H4 (cell line): ENCODE results near the gene PDE7B. TPM values are rescaled to one million over a fixed set of nuclear protein-coding genes. Genes with fewer than 3 reads are reported as not detected.

ENCODE experiments used
- DNase-seq: peaks from one replicate; pipeline ENCODE4 v3.0.0-alpha.2; 2015; ENCODE audit warnings: low spot score
- total RNA-seq: library from RNA; depleted of rRNA; stranded (reverse); fragments of >200 nt; shearing (Covaris generic); gene quantifications from 2 replicates; pipeline ENCODE4 v1.2.3, GENCODE V29; 2014

Gene PDE7B
- total RNA-seq, 1 experiment from 2014 or later = 1.7 TPM

GRCh38 chr6:135987226-135987625 lies 135.7 kb downstream of the PDE7B start:
- DNase-seq = no peak

- no peak for DNase-seq
Measured at GRCh38 chr6:135990439-135990838, 138.9 kb downstream of the PDE7B start.

DNA sequence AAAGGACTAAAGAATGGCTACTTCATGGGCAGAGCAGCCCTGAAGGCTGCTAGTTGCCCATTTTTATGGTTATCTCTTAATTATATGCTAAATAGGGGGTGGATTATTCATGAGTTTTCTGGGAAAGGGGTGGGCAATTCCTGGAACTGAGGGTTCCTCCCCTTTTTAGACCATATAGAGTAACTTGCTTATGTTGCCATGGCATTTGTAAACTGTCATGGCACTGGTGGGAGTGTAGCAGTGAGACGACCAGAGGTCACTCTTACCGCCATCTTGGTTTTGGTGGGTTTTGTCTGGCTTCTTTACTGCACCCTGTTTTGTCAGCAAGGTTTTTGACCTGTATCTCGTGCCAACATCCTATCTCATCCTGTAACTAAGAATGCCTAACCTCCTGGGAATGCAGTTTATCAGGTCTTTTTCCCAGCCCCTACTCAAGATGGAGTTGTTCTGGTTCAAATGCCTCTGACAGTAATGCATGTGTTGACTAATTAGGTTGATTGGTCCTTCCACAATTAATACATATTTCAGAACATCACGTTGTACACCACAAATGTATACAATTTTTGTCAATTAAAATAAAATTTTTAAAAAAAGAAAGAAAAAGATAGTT lies 139.5 kb downstream of the PDE7B start:
- DNase-seq = no peak

GRCh38 chr6:135992739-135993138 lies 141.2 kb downstream of the PDE7B start:
- DNase-seq = no peak

DNA sequence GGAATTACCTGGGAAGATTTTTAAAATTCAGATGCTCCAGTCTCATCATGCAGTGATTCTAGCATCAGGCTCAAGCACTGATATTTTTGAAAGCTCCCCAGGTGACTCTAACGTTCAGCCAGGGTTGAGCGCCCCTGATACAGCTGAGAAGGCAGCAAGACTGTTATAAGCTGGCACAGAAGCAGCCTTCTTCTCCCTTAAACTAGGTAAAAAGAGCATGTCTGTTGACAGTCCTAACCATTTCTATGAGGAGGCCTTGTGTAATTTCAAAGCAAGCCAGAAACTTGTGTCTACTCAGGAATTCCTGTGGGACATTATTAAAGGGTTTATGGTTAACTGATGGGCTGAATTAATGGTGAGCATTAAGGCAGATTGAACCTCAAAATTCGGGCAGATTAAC lies 141.9 kb downstream of the PDE7B start:
- DNase-seq = no peak

DNA sequence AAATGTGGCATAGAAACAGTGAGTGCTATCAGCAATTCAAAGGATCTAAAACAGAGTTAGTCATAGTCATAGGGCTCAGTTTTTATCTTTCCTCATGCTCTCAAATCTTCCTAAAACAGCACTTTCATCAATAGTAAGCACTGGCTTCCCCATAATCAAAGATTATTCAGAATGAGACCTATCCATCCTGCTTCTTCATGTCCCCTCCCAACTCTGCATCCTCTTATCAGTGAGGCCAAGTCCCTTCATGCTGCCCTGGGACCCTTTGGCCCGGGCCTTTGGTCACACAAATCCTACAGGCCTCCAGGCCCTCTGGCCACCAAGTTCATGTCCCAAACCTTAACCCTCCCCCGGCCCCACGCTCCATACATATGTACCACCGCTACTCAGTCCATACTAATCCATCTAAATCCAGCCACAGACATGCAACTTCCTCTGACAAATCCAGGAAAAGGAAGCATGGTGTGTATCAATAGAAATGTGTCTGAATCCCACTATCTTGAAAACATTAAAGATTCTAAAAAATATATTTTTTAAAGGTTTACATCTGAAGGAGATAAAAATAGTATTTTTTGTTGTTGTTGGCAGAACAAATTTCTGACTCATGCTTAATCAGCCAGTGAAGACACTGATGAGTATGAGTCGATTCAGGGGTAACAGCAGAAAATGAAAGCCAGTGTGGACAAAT lies 143.5 kb downstream of the PDE7B start:
- no peak for DNase-seq

GRCh38 chr6:135995545-135995898 lies 144.0 kb downstream of the PDE7B start:
- no peak for DNase-seq

DNA sequence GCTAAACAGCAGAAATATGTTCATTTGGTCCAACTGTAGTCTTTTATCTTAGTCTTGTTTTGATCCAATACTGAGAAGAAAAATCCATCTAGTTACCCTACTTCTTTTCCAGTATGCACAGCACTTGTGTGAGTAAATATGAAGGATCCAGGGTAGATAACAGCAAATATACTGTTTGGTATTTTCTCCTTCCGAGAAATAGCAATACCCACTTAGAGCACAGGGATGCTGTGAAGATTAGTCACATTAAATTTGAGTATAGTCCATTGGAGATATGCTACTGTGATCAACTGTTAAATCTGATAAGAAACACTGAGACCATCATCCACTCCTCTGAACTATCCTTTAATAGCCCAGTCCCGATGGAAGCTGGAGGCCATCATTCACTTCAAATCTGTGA lies 145.2 kb downstream of the PDE7B start:
- DNase-seq = no peak

- DNase-seq = no peak
Measured at GRCh38 chr6:135999393-135999792, 147.9 kb downstream of the PDE7B start.

- DNase-seq = no peak
Measured at GRCh38 chr6:136007345-136007744, 155.8 kb downstream of the PDE7B start.

- DNase-seq = no peak
Measured at GRCh38 chr6:136011475-136011874, 160.0 kb downstream of the PDE7B start.

- no peak for DNase-seq
Measured at GRCh38 chr6:136012198-136012887, 160.8 kb downstream of the PDE7B start.

DNA sequence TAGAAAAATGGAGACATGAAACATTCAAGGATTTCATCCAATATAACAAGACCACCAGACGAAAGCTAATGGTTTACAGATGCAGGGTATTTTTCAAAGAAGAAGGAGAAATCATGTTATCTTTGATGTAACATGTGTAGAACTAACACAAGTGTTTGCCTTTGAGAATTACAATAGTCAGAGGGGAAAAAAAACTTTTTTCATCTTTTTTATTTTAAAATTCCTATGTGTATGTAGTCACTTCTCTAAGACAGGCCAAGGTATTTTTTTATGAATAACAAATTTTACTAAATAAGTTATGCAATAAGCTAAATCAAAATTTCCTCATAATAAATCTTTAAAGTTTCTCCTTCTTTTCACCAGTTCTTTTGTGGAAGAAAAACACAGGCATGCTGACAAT lies 161.4 kb downstream of the PDE7B start:
- DNase-seq = no peak

- peak; percentile 85 for DNase-seq
Measured at GRCh38 chr6:136014454-136015437, 163.2 kb downstream of the PDE7B start.

DNA sequence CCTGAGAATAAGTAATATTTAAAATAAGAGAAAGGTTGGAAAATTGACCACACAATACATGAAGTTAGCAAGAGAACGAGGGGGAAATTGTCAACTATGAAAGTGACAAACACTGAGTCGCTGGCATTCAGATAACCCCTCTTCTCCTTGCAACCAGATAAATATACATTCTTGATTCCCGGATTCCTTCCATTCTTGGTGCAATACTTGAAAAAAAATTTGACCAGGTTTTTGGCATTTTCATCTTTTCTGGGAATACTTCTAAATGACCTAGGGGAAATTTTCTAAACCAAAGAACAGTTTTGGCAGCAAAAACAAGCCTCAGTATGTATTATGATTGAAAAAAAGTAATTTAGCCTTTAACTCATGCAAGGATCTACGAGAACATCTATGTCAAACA lies 164.0 kb downstream of the PDE7B start:
- DNase-seq = no peak

- DNase-seq = no peak
Measured at GRCh38 chr6:136016228-136017225, 165.0 kb downstream of the PDE7B start.

DNA sequence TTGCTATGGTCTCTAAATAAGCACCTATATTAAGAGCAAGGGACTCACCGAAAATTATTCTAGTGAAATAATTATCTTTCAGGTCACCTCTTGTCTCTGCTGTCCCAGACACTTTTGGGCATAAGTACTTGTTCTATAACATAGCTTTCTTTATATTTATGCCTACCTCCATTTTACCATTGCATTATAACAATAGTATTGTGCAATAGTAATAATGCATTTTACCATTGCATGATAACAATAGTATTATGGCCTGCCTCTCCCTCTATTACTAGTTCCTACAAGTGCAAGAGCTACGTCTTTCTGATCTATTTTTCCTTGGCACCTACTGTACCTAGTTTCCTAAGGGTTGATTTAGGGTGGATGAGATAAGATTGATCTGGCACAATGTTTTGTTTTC lies 169.2 kb downstream of the PDE7B start:
- no peak for DNase-seq

DNA sequence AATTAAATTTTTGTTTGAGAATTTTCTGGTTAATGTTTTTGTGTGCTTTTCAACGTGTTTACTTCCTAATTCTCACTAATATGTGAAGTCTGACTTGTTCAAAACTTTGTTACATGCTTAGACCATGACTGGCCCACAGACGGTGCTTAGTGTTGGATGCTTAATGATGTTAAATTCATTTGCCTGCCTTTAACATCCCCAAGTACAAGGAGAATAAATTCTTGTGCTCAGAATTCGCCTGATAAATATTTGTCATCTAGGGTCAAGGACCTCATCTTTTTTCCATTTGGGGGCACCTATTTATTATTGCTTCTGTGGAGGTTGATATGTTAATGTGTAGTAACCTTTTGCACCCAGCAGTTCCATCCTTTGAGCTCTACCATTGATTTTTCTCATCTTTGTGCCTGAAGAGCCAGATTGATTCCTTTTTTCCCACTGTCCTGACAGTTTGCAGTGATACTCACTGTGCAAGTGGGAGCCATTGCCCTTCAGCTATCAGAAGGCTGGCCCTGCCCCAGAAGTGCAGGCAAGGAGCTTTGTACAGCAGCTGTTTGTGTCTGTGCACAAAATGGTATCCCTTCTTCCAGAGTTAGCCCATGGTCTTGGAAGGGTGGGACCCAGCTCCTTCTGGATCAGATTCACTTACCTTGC lies 170.8 kb downstream of the PDE7B start:
- DNase-seq = no peak

DNA sequence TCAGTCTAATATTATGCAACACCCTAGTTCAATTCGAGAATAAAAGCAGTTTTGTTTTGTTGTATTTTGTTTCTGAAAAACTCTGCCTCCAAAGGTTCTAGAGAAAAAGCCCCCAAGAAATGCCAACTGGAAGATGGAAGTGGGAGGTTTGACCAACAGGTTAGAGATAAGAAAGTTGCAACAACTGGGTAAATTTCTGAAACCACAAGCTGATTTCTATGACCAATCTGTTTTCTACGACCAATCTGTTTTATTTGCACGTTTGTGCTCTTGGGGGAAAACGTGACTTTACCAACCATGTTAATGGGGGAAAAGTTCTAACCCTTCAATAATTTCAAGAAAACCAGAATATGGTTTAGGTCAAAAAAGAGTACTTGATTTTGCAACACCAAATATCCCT lies 173.2 kb downstream of the PDE7B start:
- DNase-seq = no peak

- DNase-seq = no peak
Measured at GRCh38 chr6:136025736-136026135, 174.2 kb downstream of the PDE7B start.
